Rectal smooth muscle tissue (tissue), 1 donor: ENCODE data around the gene RNF151.
"Not testable (repeated sequence)": the region's sequence is repeated elsewhere in the genome, so short reads cannot be mapped to it uniquely, and the experiment has no call there.

Experiments used
- H3K27ac ChIP-seq: one replicate; pipeline ENCODE4 v1.7.0; 2013; ENCODE audit warnings: low read depth, low read length, inconsistent platforms
- H3K27me3 ChIP-seq: one replicate; pipeline ENCODE4 v1.7.0; 2013; ENCODE audit warnings: low read length; ENCODE audit not compliant: control insufficient read depth, insufficient read depth
- H3K36me3 ChIP-seq: one replicate; pipeline ENCODE4 v1.7.0; 2013; ENCODE audit warnings: low read length; ENCODE audit not compliant: control insufficient read depth, insufficient read depth
- H3K4me1 ChIP-seq: one replicate; pipeline ENCODE4 v1.7.0; 2013; ENCODE audit warnings: low read length; ENCODE audit not compliant: control insufficient read depth, insufficient read depth
- H3K4me3 ChIP-seq: one replicate; pipeline ENCODE4 v1.7.0; 2013; ENCODE audit warnings: low read length
- H3K9ac ChIP-seq: one replicate; pipeline ENCODE4 v1.7.0; 2013; ENCODE audit warnings: low read length

The RNF151 gene

DNA sequence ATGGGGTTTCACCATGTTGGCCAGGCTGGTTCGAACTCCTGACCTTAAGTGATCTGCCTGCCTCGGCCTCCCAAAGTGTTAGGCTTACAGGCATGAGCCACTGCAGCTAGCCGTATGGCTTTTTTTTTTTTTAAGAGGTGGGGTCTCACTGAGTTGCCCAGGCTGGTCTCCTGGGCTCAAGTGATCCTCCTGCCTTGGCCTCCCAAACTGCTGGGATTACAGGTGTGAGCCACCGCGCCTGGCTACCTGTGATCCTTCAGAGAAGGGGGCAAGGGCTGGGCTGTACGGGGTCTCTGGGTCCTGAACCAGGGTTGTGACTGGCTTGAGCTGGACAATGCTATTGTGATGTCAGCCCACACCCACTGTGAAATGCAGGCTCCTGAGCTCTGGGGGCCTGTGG lies at the start of gene RNF151:
Gene RNF151 (plus strand): TSS at position 397 of the 400 bp plus-strand sequence. CDS start 26 bp downstream, outside the sequence.
- Histone ChIP-seq H3K9ac (no peak within 1 kb of the TSS), H3K4me3 (peak within 1 kb of the TSS; percentile 77), H3K27me3 (no peaks in the 10 kb centered on the region), H3K4me1 (peaks cover 14% of the 10 kb centered on the region), H3K27ac (peak within 1 kb of the TSS; percentile 95), H3K36me3 (peaks cover 14% of the 10 kb centered on the region)

DNA sequence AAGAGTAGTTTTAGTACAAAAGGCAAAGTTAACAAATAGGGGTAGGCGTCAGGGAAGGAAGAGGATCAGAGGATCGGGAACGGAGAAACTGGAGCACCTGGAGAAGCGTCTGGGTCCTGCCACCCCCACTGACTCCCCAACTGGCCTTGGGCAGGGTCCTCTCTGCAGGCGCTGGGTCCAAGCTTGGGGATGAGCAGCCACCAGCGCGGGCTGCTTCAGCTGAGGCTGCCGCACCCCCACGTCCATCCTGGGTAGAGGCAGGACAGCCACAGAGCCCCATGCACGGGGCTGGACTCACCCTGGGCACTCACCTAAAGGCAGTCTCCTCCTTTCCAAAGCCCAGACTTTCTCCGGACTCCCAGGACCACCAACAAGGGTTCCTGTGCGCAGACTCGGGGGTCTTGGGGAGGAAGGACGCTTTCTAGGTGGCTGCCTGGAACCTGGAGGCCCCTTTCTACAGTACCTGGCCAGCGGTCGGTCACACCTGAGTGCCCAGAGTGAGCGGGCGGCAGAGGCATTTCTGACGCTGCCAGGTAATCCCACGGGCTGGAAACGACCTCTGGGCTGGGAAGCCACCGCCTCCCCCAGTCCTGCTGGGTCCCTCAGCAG lies 49.5 kb upstream of the RNF151 start:
- Histone ChIP-seq H3K9ac (no peak overlapping the region), H3K27ac (no peak overlapping the region), H3K27me3 (peaks cover 34% of the 10 kb centered on the region), H3K36me3 (no peaks in the 10 kb centered on the region), H3K4me1 (no peaks in the 10 kb centered on the region), H3K4me3 (no peak overlapping the region)

DNA sequence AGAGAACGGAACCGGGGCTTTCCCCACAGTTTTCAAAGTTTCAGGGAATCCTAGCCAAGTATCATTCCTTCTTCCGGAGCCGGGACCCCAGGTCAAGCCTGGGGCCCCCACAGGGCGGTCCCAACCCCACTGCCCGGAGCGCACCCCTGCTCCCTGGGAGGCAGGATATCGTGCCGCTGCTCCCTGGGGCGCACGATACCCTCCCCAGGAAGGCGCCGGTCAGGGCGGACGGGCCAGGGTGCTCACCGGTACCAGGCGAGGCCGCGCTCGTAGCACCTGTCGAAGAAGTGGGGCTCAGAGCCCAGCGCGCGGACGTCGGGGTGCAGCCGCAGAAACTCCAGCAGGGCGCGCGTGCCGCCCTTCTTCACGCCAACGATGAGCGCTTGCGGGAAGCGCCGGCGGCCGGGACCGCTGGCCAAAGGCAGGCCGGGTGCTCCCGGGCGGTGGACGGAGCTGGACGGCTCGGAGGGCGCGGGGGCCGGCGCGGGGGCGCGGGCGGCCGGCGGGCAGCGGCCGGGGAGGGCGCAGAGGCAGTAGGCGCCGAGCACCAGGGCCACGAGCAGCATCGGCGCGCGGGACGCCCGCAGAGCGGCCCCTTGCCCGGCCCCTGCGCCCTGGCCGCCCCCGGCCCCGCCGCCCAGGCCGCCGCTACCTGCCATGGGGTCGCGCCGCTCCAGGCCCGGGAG lies 48.8 kb upstream of the RNF151 start:
- H3K4me1 ChIP-seq, result no peaks in the 10 kb centered on the region
- H3K27me3 ChIP-seq, result peaks cover 34% of the 10 kb centered on the region
- H3K27ac ChIP-seq, result no peak overlapping the region
- H3K9ac ChIP-seq, result no peak overlapping the region
- H3K36me3 ChIP-seq, result no peaks in the 10 kb centered on the region
- no peak overlapping the region for H3K4me3 ChIP-seq

GRCh38 chr16:1918351-1919326 lies 48.0 kb upstream of the RNF151 start, which contains the start of gene HS3ST6:
HS3ST6 (minus strand) TSS chr16:1918415; CDS start chr16:1918323, 92 bp downstream.
- Histone ChIP-seq H3K27ac (no peak within 1 kb of the TSS), H3K9ac (no peak within 1 kb of the TSS), H3K4me1 (no peaks in the 10 kb centered on the region), H3K4me3 (no peak within 1 kb of the TSS), H3K27me3 (peaks cover 34% of the 10 kb centered on the region), H3K36me3 (no peaks in the 10 kb centered on the region)

DNA sequence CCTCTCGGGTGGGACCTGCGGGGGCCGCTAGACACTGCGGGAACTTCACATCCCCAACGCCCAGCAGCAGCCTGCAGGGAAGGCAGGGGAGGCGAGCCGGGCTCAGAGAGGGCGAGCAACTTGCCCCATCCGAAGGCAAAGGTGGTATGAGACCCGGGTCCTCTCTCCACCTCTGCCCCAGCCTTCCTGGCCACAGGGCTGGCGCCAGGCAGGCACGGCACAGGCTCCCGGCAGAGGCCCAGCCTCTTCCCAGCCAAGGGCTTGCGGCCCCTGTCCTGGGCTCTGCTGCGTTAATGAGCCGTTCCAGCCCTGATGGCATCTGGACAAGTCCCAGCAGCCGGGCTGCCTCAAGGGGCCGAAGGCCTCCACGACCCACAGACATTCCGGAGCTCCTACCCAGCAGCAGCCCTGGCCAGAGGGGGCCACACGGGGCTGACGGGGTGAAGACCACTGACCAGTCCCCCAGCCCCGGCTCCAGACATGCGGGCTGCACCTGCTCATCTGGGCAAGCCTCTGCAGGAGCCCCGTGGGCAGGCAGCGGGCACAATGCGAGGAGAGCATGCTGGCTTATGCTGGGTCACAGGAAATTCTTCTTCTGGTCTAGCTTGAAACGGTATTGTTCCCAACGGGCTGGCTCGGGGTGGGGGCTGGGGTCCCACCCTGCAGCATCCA lies 47.2 kb upstream of the RNF151 start:
- peaks cover 32% of the 10 kb centered on the region for H3K27me3 ChIP-seq
- no peaks in the 10 kb centered on the region for H3K36me3 ChIP-seq
- H3K4me1 ChIP-seq, result no peaks in the 10 kb centered on the region
- H3K4me3 ChIP-seq, result no peak overlapping the region
- no peak overlapping the region for H3K27ac ChIP-seq
- no peak overlapping the region for H3K9ac ChIP-seq

GRCh38 chr16:1920122-1920521 lies 46.5 kb upstream of the RNF151 start:
- not testable (repeated sequence) for H3K9ac ChIP-seq, H3K36me3 ChIP-seq, H3K27ac ChIP-seq, H3K4me1 ChIP-seq, H3K4me3 ChIP-seq
- peaks cover 27% of the 10 kb centered on the region for H3K27me3 ChIP-seq

DNA sequence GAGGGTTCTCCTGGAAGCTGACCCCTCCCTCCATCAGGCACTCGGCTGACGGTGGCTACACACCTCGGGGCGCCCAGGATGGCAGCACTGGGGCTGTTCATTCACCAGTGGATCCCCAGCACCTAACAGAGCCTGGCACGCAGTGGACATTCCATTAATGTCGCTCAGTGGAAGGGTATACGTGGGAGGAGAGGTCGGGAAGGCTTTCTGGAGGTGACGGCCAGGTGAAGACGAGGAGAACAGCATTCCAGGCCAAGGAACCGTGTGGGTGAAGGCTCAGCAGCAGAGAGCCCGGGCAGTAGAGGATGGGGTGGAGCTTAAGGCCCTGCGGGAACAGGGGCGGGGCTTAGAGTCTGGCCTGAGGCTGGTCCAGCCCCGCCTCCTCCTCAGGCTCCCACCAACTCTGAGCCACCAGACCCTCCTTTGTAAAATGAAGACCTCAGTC lies 45.9 kb upstream of the RNF151 start:
- Histone ChIP-seq H3K27me3 (peaks cover 27% of the 10 kb centered on the region), H3K27ac (no peak overlapping the region)

GRCh38 chr16:1922357-1922756 lies 44.3 kb upstream of the RNF151 start:
- H3K27me3 ChIP-seq, result peaks cover 20% of the 10 kb centered on the region

More for the DNA sequence above, 45.9 kb upstream of the RNF151 start:
- Histone ChIP-seq H3K9ac (no peak overlapping the region), H3K36me3 (no peaks in the 10 kb centered on the region), H3K4me1 (no peaks in the 10 kb centered on the region), H3K4me3 (no peak overlapping the region)

DNA sequence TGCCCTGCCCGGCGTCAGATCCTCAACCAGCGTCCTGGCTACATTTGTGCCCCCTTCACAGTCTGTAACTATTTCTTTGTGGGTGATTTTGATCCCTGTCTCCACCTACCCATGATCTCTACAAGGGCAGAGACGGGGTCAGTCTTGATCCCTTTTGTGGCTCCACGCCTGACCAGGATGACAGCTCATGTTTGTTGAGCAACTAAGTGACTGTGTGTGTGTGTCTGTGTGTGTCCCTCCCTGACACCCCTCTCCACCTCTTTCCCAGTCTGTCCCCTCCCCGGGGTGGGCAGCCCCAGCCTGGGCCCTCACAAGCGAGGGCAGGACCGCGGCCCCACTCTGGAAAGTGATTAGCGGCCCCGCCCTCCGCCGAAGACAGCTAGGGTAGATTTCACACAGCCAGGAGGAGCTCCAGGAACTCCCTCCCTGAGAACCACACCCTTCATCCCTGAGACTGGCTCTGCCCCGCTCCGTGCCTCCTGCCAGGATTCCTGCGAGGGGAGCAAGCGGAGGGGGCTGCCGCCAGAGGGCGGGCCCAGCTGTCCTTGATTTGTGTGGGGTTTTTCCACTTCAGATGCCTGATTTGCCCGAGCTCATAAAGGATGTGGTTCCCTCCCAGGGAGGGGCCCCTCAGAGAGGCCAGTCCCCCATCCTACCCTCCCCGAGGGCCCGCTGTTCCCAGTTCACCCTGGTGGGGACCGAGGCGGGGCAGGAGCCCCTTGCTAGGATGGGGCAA lies 43.2 kb upstream of the RNF151 start:
- no peak overlapping the region for H3K27ac ChIP-seq
- H3K9ac ChIP-seq, result no peak overlapping the region
- H3K27me3 ChIP-seq, result peaks cover 14% of the 10 kb centered on the region
- H3K4me3 ChIP-seq, result no peak overlapping the region
- H3K36me3 ChIP-seq, result no peaks in the 10 kb centered on the region
- H3K4me1 ChIP-seq, result no peaks in the 10 kb centered on the region

More at GRCh38 chr16:1922357-1922756, 44.3 kb upstream of the RNF151 start:
- no peak overlapping the region for H3K9ac ChIP-seq
- no peaks in the 10 kb centered on the region for H3K4me1 ChIP-seq
- no peak overlapping the region for H3K4me3 ChIP-seq
- H3K27ac ChIP-seq, result no peak overlapping the region
- no peaks in the 10 kb centered on the region for H3K36me3 ChIP-seq

DNA sequence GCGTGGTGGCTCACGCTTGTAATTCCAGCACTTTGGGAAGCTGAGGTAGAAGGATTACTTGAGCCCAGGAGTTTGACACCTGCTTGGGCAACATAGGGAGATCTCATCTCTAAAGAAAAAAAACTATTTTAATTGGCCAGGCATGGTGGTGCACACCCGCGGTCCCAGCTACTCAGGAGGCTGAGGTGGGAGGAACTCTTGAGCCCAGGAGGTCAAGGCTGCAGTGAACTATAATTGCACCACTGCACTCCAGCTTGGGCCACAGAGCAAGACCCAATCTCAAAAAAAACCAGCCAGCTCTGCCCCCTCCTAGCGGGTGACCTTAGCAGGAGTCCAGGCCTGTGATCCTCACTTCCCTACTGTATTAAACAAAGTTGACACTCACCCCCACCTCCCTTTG lies 42.6 kb upstream of the RNF151 start:
- no peak overlapping the region for H3K9ac ChIP-seq
- H3K4me1 ChIP-seq, result no peaks in the 10 kb centered on the region
- peaks cover 8% of the 10 kb centered on the region for H3K27me3 ChIP-seq
- no peaks in the 10 kb centered on the region for H3K36me3 ChIP-seq
- no peak overlapping the region for H3K4me3 ChIP-seq
- H3K27ac ChIP-seq, result no peak overlapping the region

- Histone ChIP-seq H3K36me3 (no peaks in the 10 kb centered on the region), H3K9ac (no peak overlapping the region), H3K27ac (no peak overlapping the region), H3K27me3 (no peaks in the 10 kb centered on the region), H3K4me3 (no peak overlapping the region), H3K4me1 (no peaks in the 10 kb centered on the region)
Observed at GRCh38 chr16:1926271-1926670, 40.4 kb upstream of the RNF151 start.
